ENCODE results near the gene AGRN. TPM values are rescaled to one million over a fixed set of nuclear protein-coding genes. Genes with fewer than 3 reads are reported as not detected.

Gene AGRN
- polyA plus RNA-seq, 3 donors: 0.06 to 4.7 (median 0.43) TPM

GRCh38 chr1:1071486-1072298 is 51.8 kb downstream of the AGRN start:
- intact Hi-C loops (cut with micrococcal nuclease): no loop called here
- Histone ChIP-seq H3K27ac (ENCODE audit: low read depth in 1 of 2, low read length in 2 of 2) (no peak overlapping the region), H3K9ac (ENCODE audit: insufficient read depth, low read length, poor library complexity, severe bottlenecking) (no peak overlapping the region), H3K36me3 (replicated peaks in 1 of 2; ENCODE audit: control insufficient read depth in 1 of 2, insufficient read depth in 2 of 2, low read length in 2 of 2) (no peaks in the 10 kb centered on the region), H3K4me2 (replicated peaks; ENCODE audit: extremely low read depth, low read length, poor library complexity, severe bottlenecking) (no peak overlapping the region), H3K4me1 (ENCODE audit: control insufficient read depth in 1 of 2, insufficient read depth in 2 of 2, low read length in 2 of 2) (peaks cover 5 to 15% of the 10 kb centered on the region in 2 donors), H3K79me2 (ENCODE audit: insufficient read depth, low read length) (no peaks in the 10 kb centered on the region), H3K4me3 (replicated peaks in 1 of 3; ENCODE audit: low read depth in 2 of 3, low read length in 3 of 3) (no peak overlapping the region), H3K9me3 (replicated peaks in 1 of 2; ENCODE audit: control insufficient read depth in 1 of 2, insufficient read depth in 1 of 2, low read length in 2 of 2) (no peaks in the 10 kb centered on the region), H3K27me3 (ENCODE audit: control insufficient read depth in 2 of 2, insufficient read depth in 2 of 2, low read length in 2 of 2) (peaks cover 0 to 19% of the 10 kb centered on the region in 2 donors), H4K20me1 (ENCODE audit: insufficient read depth, low read length) (no peaks in the 10 kb centered on the region), H2AFZ (ENCODE audit: insufficient read depth, low read depth, low read length, poor library complexity, severe bottlenecking) (no peak overlapping the region)
- DNase-seq: no peak
- peaks cover 0 to 4% (median 0%) of the 10 kb centered on the region in 7 donors for H3K9me3 Mint-ChIP-seq
- H3K36me3 Mint-ChIP-seq: no peaks in the 10 kb centered on the region
- 84% methylated on average over 43 of the region's 56 CpGs for whole genome bisulfite sequencing (ENCODE audit: insufficient coverage)
- peaks cover 14 to 41% (median 20%) of the 10 kb centered on the region in 3 donors for H3K27me3 Mint-ChIP-seq (ENCODE audit: low read depth in 3 of 3)
- TF ChIP-seq CTCF (IDR thresholded peaks at IDR 0.05): no peak
- H3K4me1 Mint-ChIP-seq: peaks cover 3% of the 10 kb centered on the region
- H3K4me3 Mint-ChIP-seq: no peak overlapping the region
- no peak overlapping the region for H3K27ac Mint-ChIP-seq

GRCh38 chr1:1072299-1072848 is 52.5 kb downstream of the AGRN start:
- peaks cover 0 to 19% of the 10 kb centered on the region in 2 donors for H3K27me3 ChIP-seq (ENCODE audit: control insufficient read depth in 2 of 2, insufficient read depth in 2 of 2, low read length in 2 of 2)
- no peaks in the 10 kb centered on the region for H3K9me3 ChIP-seq (replicated peaks in 1 of 2; ENCODE audit: control insufficient read depth in 1 of 2, insufficient read depth in 1 of 2, low read length in 2 of 2)
- H3K9me3 Mint-ChIP-seq: peaks cover 0 to 4% (median 0%) of the 10 kb centered on the region in 7 donors
- no peak for DNase-seq
- H3K4me2 ChIP-seq (replicated peaks; ENCODE audit: extremely low read depth, low read length, poor library complexity, severe bottlenecking): no peak overlapping the region
- H3K4me3 Mint-ChIP-seq: no peak overlapping the region
- H3K4me1 ChIP-seq (ENCODE audit: control insufficient read depth in 1 of 2, insufficient read depth in 2 of 2, low read length in 2 of 2): peaks cover 5 to 15% of the 10 kb centered on the region in 2 donors
- no peak overlapping the region for H3K27ac Mint-ChIP-seq
- WGBS (ENCODE audit: insufficient coverage): 83% methylated on average over 11 of the region's 21 CpGs
- no peak overlapping the region for H3K27ac ChIP-seq (ENCODE audit: low read depth in 1 of 2, low read length in 2 of 2)
- H3K36me3 ChIP-seq (replicated peaks in 1 of 2; ENCODE audit: control insufficient read depth in 1 of 2, insufficient read depth in 2 of 2, low read length in 2 of 2): no peaks in the 10 kb centered on the region
- H3K4me1 Mint-ChIP-seq: peaks cover 3% of the 10 kb centered on the region
- H3K79me2 ChIP-seq (ENCODE audit: insufficient read depth, low read length): no peaks in the 10 kb centered on the region
- H3K36me3 Mint-ChIP-seq: no peaks in the 10 kb centered on the region
- H2AFZ ChIP-seq (ENCODE audit: insufficient read depth, low read depth, low read length, poor library complexity, severe bottlenecking): no peak overlapping the region
- intact Hi-C loops (cut with micrococcal nuclease): no loop called here
- TF ChIP-seq CTCF (IDR thresholded peaks at IDR 0.05): no peak
- no peak overlapping the region for H3K4me3 ChIP-seq (replicated peaks in 1 of 3; ENCODE audit: low read depth in 2 of 3, low read length in 3 of 3)
- no peaks in the 10 kb centered on the region for H4K20me1 ChIP-seq (ENCODE audit: insufficient read depth, low read length)
- no peak overlapping the region for H3K9ac ChIP-seq (ENCODE audit: insufficient read depth, low read length, poor library complexity, severe bottlenecking)
- peaks cover 12 to 36% (median 16%) of the 10 kb centered on the region in 3 donors for H3K27me3 Mint-ChIP-seq (ENCODE audit: low read depth in 3 of 3)

Data from CD14-positive monocyte (primary cell).